ENCODE results near the gene MACROD2.
"Not testable (repeated sequence)": the region's sequence is repeated elsewhere in the genome, so short reads cannot be mapped to it uniquely, and the experiment has no call there.

Gene MACROD2

GRCh38 chr20:15976047-15976736, 1980.9 kb downstream of the MACROD2 start:
- DNase-seq = no peak

DNA sequence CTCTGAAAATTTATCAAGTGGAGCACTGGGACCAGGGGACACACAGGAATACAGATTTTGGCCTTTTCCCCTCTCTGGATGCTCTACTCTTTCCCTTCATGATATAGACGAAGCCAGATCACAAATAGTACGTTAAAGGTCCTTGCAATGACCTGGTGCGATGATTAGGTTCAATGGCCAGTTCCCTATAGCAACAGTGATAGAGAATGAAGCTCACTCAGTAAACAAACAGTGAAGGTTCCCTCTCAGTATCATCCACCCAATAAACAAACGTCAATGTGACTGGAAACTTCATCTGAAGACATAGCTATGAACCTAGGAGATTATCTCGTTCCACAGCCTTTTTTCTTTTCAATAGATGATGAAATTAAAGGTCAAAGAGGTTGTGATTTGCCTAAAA, 1981.7 kb downstream of the MACROD2 start:
- DNase-seq = no peak

- no peak for DNase-seq
These were observed 1982.4 kb downstream of the MACROD2 start for GRCh38 chr20:15977758-15978157.

- not testable (repeated sequence) for DNase-seq
These were observed 1990.4 kb downstream of the MACROD2 start for GRCh38 chr20:15985494-15986368.

DNA sequence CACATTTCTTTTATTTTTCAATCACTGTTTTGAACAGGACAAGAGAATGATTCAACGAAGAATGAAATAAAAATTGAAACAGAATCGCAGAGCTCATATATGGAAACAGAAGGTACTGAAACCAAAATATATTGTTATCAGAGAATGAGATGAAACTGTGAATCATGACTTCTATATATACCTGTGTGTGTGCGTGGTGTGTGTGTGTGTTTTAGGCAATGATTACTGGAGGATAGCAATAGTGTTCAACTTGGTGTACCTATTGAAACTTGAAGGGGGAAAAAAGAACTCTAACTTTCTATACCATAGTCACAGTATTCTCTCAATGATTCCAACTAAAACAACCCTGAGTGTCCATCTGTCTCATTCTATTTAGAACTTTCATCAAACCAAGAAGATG, 1991.4 kb downstream of the MACROD2 start:
- DNase-seq = no peak

- DNase-seq = no peak
These were observed 1996.0 kb downstream of the MACROD2 start for GRCh38 chr20:15991279-15991678.

GRCh38 chr20:15992564-15992963, 1997.2 kb downstream of the MACROD2 start:
- no peak for DNase-seq

DNA sequence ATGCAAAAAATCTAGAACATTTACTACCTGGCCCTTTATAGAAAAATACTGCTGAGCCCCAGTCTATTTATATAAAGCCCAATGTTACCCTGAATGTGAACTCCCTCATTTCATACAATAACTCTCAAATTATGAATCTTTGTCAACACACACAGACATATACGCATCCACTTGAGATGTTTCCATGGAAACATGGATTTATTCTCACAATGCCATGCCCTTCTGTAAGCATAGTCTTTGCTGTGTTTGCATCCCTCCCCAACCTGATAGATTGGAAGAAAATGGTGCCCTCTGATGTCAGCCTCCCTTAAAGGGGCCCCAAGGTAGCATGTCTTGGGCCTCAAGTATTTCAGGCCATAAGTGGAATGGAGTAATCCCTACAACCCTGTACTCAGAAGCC, 2004.8 kb downstream of the MACROD2 start:
- DNase-seq = no peak

GRCh38 chr20:16001286-16001685, 2006.0 kb downstream of the MACROD2 start:
- no peak for DNase-seq

- DNase-seq = no peak
These were observed 2008.0 kb downstream of the MACROD2 start for GRCh38 chr20:16003310-16003709.

DNA sequence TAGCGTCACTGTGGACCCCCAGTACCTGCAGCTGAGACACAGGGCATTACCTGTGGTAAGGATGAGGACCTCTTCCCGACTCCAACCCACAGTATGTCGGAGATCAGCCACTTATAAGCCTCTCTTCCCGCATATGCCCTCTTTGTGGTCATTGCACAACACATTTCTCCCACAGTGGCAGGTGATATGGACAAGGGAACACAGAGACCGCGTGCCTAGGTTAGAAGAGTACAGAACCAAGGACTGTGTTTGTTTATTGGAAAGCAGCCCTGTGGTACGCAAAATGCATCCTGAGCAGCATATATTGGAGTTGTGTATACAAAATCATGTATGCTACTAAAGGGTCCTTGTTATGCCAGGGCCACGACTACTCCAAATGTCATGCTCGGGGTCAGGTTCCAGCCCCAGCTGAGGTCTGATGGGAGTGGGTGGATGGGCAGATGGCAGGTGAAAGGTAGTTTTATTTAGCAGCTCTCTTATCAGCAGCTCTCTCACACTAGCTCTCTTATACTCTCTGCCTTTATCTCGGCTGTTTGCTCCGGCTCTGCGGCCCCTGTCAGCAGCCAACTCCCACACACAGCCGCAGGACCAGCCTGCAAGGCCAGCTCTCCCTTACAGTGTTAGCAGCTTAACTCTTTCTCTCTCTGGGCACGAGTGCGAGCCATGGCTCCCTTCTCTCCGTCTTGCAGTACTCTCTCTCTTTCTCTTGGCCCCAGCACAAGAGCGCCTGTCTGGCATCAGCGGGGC, 2009.0 kb downstream of the MACROD2 start:
- DNase-seq = no peak

- no peak for DNase-seq
These were observed 2010.0 kb downstream of the MACROD2 start for GRCh38 chr20:16005021-16005914.

GRCh38 chr20:16005915-16006493, 2010.7 kb downstream of the MACROD2 start:
- no peak for DNase-seq

DNA sequence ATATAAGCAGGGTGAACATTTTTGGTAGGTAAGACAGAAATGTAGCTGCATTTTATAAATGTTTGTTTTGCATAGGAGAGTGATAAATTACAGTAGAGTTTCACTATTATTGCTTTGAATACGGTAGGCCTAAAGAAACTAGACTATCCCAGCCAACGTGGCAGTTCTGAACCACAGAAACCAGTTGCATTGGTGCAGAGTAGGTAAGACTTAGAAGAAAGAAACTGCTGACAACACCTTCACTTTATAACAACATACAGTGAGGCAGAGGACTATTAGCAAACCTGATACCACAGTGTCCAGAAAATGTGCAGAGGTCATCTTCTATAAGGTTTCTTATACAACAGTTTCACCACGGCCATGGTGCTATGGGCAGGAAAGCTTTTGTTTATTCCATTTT, 2011.8 kb downstream of the MACROD2 start:
- no peak for DNase-seq

- DNase-seq = no peak
These were observed 2012.6 kb downstream of the MACROD2 start for GRCh38 chr20:16007962-16008361.

GRCh38 chr20:16011056-16011455, 2015.7 kb downstream of the MACROD2 start:
- DNase-seq = no peak

DNA sequence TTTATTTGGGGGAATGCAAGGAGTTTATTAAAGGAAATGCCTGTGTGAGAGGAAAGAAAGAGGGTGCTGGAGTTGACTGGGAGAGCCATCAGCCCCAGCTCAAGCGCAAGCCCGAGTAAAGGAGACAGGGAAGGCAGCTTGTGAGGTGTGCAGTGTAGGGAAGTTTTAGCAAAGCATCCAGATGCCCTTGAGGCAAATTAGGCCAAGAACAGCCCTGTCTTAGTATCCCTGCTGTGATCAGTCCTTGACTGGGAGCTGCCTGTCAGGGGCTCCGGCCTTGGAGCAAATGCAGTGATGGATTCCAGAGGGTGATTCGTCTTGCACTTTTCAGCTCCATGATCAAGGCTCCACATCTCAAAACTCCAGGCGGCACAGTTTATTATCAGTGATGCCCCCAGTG, 2016.2 kb downstream of the MACROD2 start:
- DNase-seq = no peak

GRCh38 chr20:16012934-16013333, 2017.6 kb downstream of the MACROD2 start:
- DNase-seq = not testable (repeated sequence)

DNA sequence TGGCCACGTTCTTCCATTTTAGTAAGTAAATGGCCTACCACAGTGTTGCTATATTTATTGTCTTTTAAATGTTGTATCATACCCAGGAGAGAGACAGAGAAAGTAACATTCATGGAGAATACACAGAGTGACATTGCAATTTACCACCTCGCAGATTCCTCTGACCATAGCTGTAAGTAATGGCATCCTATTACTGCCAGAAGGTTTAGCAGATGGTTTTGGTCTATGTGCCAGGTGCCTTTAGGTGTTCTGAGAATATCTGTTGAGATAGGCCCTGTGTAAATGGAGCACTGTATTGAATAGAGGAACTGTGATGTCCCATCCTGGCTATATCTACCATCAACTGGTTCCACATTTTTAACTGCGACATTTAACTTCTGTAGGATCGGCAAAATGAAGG, 2018.3 kb downstream of the MACROD2 start:
- DNase-seq = no peak

DNA sequence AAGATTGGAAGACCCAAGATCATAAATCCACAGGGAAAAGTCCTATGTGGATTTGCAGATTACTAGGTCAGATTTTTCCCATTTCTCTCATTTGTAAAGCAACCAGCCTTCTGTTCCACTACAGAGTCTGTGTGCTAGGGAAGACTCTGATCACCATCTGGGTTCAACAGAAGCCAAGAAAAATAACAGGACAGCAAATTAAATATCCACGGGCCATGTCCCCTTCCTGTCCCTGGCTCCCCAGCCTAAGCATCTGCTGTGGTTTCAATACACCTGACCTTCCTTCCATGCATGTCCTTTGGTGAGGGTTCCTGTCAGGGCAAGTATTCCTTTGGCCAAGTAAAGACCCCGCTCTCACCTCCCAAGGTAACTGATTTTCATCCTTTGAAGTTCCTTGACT, 2019.1 kb downstream of the MACROD2 start:
- DNase-seq = no peak

GRCh38 chr20:16017656-16018055, 2022.3 kb downstream of the MACROD2 start:
- DNase-seq = no peak

- DNase-seq = no peak
These were observed 2023.6 kb downstream of the MACROD2 start for GRCh38 chr20:16018881-16019280.

All from effector CD8-positive, alpha-beta T cell (primary cell).